HG03460 (cell line): Measurements from ENCODE around the gene HS3ST5.

ENCODE experiments used
- ATAC-seq: cut with Tn5 transposase; IDR thresholded peaks from one replicate; pipeline ENCODE4 v1.9.1; 2021; ENCODE audit not compliant: unreplicated experiment

The HS3ST5 gene

DNA sequence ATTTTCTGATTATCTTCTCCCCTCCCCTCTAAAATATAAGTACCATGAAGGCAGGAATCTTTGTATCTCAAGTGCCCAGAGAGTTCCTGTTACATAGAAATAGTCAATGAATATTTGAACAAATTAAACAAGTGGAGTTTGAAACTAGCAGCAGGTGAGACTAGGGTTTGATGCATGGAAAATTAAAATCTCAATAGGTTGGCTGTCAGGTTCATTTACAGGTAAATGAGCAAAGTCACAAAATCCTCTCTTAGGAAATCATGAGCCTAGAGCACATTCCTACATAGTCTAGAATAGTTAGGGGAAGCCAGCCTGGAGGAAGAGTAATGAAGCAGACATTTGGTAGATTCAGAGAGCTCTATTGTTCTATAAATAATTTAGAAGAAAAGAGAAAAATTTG is 140.4 kb downstream of the HS3ST5 start:
- ATAC-seq = no peak

DNA sequence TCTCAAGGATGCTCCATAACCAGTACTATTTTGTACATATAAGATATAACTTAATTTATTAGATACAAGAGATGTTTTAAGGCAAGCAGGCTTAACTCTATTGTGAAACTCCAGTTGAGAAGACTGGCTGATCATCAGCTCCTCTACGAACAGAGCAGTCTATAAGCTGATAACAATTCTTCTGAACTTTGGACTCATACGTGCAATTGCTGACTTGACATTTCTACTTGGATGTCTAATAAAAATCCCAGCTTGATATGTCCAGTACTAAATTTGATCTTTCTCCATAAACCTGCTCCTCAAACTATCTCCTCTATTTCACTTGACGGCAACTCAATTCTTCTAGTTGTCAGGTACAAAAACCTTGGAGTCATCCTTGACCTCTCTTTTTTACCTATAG is 141.9 kb downstream of the HS3ST5 start:
- no peak for ATAC-seq

DNA sequence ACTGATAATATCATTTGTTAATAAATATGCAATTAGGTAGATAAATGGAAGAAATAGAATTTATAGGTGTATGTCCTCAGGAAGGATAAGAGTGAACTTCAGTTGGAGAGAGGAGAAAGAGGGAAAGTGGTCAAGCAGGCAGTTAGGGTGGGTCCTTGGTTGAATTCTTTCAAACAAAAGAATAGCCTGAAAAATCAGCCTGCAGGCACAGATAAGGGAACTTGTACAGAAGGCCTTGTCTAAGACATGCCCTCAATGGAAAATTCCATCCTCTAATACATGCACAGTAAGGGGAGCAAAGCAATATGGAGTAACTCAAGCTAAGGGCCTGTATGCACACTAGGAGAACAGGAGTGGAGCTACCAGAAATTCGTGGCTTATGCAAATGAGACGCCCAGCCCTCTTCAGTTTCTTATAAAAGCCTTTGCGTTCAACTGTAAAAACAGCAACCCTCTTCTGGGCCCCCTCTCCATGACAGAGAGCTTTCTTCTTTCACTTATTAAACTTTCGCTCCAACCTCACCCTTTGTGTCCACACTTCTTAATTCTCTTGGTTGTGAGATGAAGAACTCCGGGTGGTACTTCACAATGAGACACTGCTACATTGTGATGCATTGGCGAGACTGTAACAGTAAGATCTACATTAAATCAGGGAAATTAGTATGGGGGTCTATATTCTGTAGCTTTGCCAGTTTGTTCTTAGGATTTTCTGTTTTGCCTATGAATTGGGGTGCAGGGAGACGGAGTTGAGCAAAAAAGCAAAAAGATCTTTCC is 147.0 kb downstream of the HS3ST5 start:
- ATAC-seq = no peak

DNA sequence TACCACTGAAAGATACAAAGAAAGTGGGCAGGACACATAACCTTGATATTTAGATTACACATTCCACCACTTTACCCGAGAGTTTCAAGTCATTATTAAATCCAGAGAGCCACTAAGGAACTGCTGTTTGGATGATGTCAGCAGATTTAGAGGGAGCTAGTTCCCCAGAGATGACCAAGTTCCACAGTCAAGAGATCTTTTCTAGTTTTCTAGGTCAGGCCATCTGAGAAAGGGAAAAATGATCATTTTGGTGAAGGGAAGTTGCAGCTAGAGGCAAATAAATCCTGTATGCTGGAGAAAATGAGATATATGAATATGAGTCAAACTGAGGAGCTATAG is 147.8 kb downstream of the HS3ST5 start:
- no peak for ATAC-seq

DNA sequence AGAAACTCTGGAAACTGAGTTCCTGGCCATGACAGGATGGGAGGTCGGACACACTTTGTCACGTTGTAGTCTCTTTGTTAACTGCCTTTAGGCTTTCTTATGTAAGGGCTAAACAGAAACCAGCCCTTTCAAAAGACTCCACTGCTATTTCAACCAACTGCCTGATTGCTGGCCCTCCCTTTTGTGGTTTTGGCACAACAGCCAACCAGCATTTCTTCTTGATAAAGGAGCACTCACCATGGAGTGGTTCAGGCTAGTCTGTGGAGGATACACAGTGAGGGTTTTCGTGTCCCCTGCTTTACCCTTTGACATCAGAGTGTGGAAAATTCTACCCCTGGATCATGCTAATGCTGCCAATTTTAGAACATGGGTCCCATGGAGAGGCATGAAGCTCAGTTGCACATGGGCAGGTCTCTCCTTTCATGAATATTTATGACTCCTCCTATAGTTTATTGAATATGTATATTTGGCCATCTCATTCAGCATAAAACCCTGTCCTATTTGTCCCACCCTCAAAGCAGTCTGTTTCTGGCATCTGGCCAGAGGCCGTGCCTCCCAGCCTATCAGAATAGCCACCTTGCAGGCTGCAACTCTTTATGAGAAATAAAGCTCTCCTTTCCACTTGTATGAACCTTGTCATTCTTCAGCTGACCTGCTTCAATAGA is 148.3 kb downstream of the HS3ST5 start:
- ATAC-seq = no peak

DNA sequence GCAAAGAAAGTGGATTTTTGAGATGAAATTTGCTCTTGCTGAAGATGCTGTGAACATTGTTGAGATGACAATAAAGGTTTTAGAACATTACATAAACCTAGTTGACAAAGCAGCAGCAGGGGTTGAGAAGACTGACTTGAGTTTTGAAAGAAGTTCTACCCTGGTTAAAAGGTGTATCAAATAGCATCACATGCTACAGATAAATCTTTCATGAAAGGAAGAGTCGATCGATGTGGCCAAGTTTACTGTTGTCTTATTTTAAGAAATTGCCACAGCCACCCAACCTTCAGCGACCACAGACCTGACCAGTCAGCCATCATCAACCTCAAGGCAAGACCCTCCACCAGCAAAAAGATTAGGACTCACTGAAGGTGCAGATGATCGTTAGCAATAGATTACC is 155.3 kb downstream of the HS3ST5 start:
- ATAC-seq = no peak

DNA sequence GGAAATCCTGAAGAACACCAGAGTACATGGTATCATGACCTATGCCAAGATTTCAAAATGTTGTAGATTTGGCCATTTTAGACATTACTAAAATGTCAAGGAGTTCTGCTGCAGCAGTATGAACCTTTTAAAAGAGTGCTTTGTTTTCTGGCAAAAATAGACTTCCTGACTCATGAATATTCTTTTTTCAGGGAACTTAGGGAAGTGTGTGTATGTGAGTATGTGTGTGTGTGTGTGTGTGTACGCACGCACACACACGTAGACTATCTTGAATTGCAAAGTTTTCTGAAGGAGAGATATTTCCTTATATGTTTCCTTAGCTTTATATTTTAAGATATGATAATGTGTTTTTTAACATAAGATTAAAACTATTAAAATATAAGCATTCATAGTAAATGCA is 161.2 kb downstream of the HS3ST5 start:
- no peak for ATAC-seq

DNA sequence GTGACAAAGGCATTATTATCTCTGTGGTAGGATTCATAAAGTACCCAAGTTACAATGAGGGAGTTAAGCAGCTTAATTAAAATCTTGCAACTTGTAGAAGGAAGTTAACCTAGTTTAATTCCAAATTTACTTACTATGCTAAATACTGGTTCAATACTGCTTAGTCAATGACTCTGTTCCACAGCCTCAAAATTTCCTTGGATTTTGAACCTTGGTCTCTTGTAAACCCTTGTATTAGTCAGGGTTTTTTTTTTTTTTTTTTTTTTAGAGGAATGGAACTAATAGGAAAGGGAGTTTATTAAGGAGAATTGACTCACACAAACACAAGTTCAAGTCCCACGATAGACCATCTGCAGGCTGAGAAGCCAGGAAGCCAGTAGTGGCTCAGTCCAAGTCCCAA is 163.4 kb downstream of the HS3ST5 start:
- no peak for ATAC-seq

DNA sequence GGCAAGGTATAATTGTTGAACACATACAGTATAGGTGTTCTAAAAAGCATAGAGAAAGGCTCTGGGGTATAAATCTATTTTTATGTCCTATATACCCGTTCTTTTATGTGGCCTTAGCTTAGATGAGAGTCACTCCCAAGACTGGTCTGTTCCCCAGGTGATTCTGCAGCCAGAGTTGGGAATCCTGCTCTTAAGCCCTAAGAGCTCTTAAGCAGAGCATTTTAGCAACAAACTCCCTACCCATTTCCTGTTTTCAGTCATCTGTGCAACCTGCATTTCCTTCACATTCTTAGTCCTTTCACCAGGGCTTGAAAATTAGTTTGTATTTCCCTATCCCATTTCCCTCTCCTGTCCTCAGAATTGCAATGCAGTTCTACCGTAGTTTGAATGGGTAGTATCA is 166.1 kb downstream of the HS3ST5 start:
- ATAC-seq = no peak

DNA sequence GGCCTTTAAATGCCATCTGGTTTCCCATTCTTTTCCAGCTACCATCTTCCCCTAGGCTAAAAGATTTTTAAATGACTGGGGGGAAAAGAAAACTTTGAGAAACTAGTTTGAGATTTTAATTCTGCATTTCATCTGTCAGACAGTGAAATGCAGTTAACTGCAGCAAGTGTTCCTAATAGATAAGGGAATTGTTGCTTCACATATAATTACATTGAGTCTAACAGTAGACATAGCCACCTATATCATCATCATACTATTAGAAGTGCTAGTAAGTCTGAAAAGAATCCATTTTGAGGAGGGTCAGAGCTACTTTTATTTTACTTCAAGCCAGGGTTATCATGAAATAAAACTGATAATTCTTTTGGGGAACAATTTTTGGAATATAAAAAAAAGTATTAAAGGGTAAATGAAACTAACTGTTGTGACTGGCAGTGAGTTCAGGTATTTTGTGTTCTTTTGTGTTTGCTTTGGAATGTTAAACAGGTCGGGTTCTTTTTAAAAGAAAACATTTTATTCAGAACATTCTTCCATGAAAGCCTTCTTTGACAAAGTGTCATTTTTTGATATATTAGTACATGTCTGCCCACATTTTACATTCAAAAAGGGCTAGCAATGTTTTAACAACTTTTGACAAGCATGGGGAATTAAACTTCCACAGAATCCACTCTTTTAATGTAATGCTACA is 170.1 kb downstream of the HS3ST5 start:
- no peak for ATAC-seq

DNA sequence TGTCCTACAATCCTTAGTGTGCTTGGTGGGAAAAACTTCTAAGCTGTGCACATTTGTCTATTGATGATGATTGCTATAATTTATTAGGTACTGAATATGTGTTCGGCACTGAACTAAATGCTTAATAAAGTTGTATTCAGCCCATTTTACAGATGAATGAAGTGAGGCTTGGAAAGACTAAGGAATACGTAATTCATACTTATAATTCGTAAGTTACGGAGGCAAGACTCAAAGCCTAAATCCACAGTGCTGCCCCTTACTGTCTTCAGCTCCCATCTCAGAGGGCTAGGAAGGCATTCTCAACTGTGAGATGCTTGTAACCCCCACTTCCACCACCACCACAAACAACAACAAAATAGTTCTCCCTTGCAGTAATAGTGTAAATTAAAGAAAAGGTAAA is 171.3 kb downstream of the HS3ST5 start:
- no peak for ATAC-seq

DNA sequence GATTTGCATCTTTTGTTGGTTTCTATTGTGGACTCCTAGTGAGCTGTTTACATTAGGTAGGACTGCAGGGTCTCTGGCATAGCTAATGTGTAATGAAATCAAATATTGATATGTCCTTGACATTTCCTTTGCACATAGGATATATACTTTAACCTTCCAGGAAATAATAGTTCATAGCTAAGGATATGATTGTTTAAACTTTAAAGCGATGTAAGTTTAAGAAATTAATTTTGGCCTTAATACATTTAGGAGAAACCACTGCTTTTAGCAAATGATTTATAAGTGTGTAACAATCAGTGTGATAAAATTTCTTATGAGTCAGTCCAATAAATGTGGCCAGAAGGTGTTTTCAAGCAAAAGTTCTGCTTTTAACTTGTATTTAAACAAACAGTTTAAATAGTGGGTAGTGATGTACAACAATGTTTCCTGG is 171.8 kb downstream of the HS3ST5 start:
- ATAC-seq = no peak

DNA sequence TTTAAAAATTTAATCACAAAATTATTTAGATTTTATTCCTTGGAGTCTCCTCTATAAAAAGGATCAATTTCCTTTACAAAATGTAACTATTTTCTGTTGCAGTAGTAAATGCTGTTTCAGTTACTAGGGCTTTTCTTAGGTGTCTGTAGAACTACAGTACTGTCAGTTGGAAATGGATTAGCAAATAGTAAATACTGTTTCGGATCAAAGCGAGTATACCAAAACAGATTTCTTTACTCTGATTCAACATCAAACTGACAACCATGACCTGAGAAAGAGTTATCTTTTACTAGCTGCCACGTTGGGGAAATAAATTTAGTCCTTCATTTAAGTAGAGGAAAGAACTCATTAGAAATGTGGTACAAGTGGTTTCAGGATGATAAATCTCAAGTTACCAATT is 172.5 kb downstream of the HS3ST5 start:
- no peak for ATAC-seq

DNA sequence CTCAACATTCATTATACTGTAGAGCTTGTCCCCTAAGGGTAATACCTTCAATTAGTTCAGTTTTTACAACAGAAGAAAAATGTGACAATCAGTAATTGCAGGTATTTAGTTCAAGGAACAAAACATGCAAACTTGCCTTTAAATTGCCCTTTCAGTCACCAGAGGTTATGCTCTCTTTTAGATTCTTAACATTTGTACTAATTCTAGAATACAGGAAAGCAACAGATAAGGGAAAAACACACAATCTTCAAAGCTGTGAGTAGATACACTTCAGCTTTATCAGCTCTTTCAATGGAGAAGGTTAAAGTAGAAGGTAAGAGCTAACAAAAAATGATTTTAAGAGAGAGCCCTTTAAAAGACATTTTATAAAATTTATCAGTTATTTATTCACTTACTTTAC is 173.1 kb downstream of the HS3ST5 start:
- ATAC-seq = no peak

DNA sequence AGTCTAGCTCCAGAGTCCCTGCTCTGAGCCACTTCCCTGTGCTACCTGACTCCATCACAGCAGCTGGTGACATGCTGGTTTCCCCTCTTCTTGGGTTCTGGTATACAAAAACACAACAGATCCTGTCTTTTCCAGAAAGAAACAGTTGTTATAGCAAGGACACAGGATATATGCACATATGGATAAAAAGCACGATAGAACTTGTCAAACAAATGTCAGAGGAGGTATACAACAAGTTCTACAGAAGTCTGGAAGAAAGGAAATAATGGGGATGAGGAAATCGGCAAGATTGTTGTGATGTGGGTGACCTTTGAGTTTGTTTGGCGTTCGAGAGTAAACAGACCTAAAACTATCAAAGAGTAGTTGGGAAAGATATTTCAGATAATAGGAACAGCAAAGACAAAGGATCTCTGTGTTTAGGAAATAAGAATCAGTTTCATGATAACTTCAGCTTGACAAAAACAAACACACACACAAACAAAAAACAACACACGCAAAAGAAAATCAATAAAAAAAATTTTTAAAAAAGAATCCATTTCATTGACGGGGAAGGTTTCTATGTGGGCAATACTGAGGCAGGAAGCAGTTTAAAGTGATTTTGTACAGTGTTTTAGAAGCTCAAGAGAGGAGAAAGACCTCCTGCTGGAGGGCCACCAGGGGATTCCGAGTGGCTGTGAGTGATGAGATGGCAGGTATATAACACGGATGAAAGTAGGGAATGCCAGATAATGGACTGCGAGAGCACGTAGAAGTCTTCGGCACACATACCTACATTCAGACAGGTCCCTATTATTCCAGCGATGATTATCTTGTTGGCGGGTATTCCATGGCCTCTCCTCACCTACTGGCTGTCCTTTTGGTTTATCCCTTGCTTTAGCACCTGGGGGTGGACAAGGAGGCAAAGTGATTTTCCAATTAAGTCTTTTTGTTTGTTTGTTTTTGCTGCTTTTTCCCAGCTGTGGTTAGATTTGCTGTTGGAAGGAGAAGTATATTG is 174.9 kb downstream of the HS3ST5 start:
- ATAC-seq = no peak

DNA sequence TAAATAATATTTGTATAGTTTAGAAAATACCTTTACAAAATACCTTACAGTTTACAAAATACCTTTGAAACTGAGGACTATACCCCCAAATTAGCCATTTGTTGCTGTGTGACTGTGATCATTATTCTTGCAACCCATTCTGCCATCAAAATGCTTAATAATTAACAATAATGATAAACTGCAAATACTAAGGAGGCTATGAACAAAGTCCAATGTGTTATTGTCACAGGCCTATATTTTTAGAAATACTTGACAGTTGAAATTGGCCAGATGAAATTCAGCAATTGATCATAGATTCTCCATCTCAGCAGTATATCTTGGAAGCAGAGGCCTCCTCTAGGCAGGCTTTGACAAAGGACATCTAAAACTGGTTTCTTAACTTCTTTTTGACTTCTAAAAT is 178.6 kb downstream of the HS3ST5 start:
- ATAC-seq = no peak

DNA sequence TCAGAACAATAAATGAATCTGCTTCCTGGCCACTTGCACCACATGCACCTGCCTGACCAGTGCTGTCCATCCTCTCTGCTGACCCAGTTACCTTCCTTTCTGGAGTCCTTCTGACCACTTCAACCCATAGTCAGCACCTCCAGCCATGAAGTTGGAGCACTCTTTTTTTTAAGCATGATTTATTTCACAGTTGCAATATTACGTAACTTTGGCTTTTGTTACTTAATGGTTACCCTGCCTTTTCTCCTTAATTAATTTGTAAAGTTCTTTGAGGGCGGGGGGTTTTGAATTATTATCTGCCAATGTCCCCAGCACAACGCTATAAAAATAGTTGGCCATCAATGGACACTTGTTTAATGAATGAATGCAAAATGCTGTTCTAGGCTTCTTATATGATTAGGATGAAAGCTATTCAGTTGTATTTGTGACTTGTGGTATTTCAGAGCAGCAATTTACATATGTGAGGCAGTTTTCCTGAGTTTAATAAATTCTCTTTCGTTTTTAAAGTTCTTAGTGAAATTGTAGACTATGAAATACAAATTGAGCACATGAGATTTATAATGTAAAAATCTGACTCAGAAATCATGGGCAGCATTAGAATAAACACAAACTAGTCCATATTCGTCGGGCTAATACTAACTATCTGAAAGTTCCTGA is 180.0 kb downstream of the HS3ST5 start:
- ATAC-seq = no peak

DNA sequence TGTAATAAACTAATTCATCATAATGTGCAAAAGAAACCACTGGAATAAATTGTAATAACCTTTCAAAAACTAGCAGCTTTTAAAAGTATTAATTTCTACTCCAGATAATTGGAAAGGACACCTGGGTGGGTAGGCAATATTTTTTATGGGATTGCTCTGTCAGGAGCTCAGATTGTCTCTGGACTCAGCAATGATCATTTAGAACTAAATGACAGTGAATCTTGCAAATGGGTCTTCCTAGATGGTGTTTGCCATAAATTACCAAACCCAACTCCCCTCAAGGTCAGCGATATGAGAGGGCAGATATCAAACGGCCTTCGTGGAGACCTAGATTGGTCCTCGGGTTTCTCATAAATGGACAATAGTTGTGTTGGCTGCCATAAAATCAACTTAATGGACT is 181.9 kb downstream of the HS3ST5 start:
- ATAC-seq = no peak

DNA sequence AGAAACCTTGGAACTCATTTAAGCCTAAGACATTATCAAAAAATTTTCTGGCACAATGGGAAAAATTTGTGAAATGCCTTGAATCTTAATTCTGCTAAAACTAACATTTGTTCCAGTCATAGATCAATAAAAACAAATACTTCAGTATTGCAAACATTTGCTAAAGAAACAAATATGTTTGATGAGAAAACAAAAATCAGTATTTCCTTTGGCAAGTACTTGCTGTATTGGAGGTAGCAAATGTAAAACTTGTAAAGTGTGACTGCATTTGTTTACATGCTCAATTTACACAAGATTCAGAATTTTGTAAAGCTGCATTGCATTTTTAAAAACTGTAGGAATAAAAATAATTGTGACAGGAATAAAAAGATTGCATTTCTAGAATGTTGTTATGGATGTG is 183.1 kb downstream of the HS3ST5 start:
- ATAC-seq = no peak

DNA sequence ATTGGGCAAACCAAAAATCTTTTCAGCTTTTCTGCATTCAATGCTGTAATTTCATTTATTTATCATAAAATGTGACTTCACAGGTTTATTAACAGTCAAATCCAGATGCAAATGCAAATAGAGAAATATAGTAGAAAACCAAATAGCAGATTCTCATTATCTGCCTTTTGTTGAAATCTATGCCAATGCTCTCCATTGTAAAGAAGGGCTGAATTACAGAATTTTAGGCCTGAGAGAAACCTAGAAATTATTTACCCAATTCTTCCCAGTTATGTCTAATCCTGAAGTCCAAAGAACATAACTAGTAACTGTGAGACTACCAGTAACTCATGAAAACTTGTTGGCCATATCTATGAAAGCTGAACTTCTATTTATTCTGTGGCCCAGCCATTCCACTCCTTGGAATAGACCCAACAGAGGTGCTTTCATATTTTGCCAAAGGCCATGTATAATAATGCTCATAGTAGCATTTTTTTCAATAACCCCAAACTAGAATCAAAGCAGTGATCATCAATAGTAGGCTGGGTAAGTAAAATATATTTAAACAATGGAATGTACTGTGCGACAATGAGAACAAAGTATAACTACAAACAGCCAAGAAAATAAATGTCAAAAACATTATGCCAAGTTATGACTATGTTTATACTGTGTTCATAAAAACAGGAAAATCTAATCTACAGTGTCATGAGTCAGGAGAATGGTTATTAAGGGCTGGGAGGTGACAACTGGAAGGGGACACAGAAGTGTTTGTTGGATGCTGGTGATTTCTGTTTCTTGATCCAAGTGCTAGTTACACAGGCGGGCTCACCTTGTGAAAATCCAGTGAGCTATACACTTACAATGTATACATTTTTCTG is 183.8 kb downstream of the HS3ST5 start:
- no peak for ATAC-seq
